ENCODE data around the gene CCDC90B.

- TF ChIP-seq CTCF (IDR thresholded peaks at IDR 0.05; ENCODE audit: low read depth, low read length) = peak; percentile 81
- no peak for TF ChIP-seq MAX (IDR thresholded peaks at IDR 0.05; ENCODE audit: low read depth, low read length)
- no peak for TF ChIP-seq POLR2A (IDR thresholded peaks at IDR 0.05; ENCODE audit: extremely low read depth, insufficient read length)
Observed at GRCh38 chr11:83249972-83250593, 36.1 kb downstream of the CCDC90B start.

All from NB4 (cell line).